Body of pancreas (tissue), 4 donors: Measurements from ENCODE around the gene MYO1A. TPM values are rescaled to one million over a fixed set of nuclear protein-coding genes. Genes with fewer than 3 reads are reported as not detected.

ENCODE experiments used
- ATAC-seq: fragments of 150-250 bp; one replicate; pipeline ENCODE4 v1.9.1; 2016
- DNase-seq, 4 donors: peaks; one replicate each; pipeline ENCODE4 v3.0.0-alpha.2; 2019
- H3K27ac ChIP-seq, 4 donors: fragments of 200-600 bp; sonication (generic); 1 replicate in 3 of 4; 2 replicates in 1 of 4; pipeline versions ENCODE4 v1.5.1 to v1.6.1; 2016 to 2019; ENCODE audit warnings: mild to moderate bottlenecking in 1 of 4, mixed read lengths in 1 of 4, moderate library complexity in 1 of 4
- H3K27me3 ChIP-seq, 2 donors: fragments of 200-600 bp; sonication (generic); one replicate each; pipeline ENCODE4 v1.6.0; 2016; ENCODE audit warnings: mild to moderate bottlenecking in 1 of 2
- H3K36me3 ChIP-seq, 2 donors: fragments of 200-600 bp; sonication (generic); replicated peaks in 1 of 2; 2 replicates each; pipeline ENCODE4 v1.5.1; 2016; ENCODE audit warnings: low read depth in 2 of 2; ENCODE audit not compliant: insufficient read depth in 1 of 2
- H3K4me1 ChIP-seq: fragments of 200-600 bp; sonication (generic); one replicate; pipeline ENCODE4 v1.6.0; 2016
- H3K4me3 ChIP-seq, 2 donors: fragments of 200-600 bp; sonication (generic); 1 replicate in 1 of 2; 2 replicates in 1 of 2; pipeline ENCODE4 v1.5.1; 2016 to 2019
- H3K9me3 ChIP-seq, 3 donors: fragments of 200-600 bp; sonication (generic); 1 replicate in 2 of 3; 2 replicates in 1 of 3; pipeline ENCODE4 v1.5.1; 2016
- POLR2A ChIP-seq, 3 donors: fragments of 450-650 bp; IDR thresholded peaks; one replicate each; pipeline ENCODE4 v1.6.1; 2016; ENCODE audit warnings: antibody characterized with exemption in 3 of 3, mild to moderate bottlenecking in 2 of 3
- WGBS, 2 donors: methylation state at CpG; one replicate each; pipeline ENCODE4 v1.1.5; 2017; 5-methylcytosine and 5-hydroxymethylcytosine counted together
- intact Hi-C: fragments of 100-400 bp; cut with DNase I; formaldehyde crosslinking; loops from one replicate; pipeline ENCODE4 v1.15.1; 2023
- total RNA-seq, 2 donors: library from RNA; depleted of rRNA; stranded (reverse); fragments of >200 nt; gene quantifications; one replicate each; pipeline ENCODE4 v1.1.0, GENCODE V29; 2016
- TF ChIP-seq, protein P1 (sequence below), 7 experiments: fragments of 450-650 bp in 4 of 7; fragments of 200-600 bp in 3 of 7; sonication (generic) in 3 of 7; IDR thresholded peaks; one replicate each; pipeline ENCODE4 v1.5.1; 2016 to 2019; ENCODE audit warnings: antibody characterized with exemption in 7 of 7

Gene MYO1A
- total RNA-seq, 2 donors from 2014 or later, result 1.8 TPM; not detected in 1

DNA sequence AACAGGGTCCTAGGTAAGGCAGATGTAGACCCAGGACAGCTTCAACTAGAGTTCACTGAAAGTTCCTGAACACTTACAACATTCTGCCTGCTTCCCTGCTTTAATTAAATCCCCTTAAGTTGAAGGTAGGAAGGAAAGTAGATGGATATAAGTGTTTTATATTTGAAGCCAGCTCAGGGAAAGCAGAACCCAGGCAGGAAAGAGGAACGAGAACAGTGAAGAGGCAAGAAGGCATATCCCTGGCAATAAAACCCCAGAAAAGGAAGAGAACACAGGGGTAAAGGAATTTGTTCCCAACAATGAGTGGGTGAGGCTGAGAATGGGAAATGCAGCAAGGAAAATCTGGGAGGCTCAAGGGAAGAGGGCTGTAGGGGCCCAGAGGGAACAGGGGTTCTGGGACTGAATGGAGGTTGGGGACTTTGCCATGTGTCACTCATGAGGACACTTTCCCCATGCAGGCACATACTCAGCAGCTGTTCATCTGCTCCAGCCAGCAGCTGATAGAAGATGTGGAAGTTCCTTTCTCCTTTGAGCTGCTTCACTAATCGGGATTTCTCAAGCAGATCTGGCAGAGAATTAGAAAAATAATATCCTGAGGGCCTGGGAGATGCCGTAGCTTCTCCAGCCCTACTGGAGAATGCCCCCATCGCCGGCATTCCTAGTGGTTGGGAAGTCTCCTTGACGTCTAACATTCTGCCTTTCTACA lies 3.7 kb downstream of the MYO1A start:
- 58 to 60% methylated on average over 6 of the region's 6 CpGs for WGBS, 2 donors
- H3K27ac ChIP-seq, result no peak overlapping the region
- no peaks in the 10 kb centered on the region for H3K4me1 ChIP-seq
- H3K9me3 ChIP-seq, result no peaks in the 10 kb centered on the region
- H3K27me3 ChIP-seq, result no peaks in the 10 kb centered on the region
- no peaks in the 10 kb centered on the region for H3K36me3 ChIP-seq
- ATAC-seq (no peak), DNase-seq (no peak)
- intact Hi-C loops, result no loop called here
- no peak for TF ChIP-seq POLR2A (IDR thresholded peaks at IDR 0.05)
- TF ChIP-seq, protein P1, sequence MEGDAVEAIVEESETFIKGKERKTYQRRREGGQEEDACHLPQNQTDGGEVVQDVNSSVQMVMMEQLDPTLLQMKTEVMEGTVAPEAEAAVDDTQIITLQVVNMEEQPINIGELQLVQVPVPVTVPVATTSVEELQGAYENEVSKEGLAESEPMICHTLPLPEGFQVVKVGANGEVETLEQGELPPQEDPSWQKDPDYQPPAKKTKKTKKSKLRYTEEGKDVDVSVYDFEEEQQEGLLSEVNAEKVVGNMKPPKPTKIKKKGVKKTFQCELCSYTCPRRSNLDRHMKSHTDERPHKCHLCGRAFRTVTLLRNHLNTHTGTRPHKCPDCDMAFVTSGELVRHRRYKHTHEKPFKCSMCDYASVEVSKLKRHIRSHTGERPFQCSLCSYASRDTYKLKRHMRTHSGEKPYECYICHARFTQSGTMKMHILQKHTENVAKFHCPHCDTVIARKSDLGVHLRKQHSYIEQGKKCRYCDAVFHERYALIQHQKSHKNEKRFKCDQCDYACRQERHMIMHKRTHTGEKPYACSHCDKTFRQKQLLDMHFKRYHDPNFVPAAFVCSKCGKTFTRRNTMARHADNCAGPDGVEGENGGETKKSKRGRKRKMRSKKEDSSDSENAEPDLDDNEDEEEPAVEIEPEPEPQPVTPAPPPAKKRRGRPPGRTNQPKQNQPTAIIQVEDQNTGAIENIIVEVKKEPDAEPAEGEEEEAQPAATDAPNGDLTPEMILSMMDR (IDR thresholded peaks at IDR 0.05), result no peak
- H3K4me3 ChIP-seq, result no peak overlapping the region

DNA sequence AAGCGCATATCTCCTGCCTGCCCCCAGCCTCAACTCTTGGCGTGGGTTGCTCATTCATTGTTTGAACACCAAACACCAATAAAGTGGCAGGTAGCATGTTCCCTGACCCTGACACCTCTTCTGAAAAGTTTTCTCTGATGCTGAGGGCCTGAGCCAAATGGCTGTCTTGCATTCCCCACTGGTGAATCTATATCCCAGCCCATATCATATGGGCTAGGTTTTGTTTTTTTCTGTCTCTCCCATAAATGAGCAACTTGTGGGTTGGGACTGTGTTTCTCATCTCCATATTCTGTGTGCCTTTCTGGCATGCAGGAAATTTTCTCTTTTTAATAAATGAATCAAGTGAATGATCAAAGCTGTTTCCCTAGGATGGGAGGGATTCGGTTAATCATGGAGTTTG lies 5.0 kb downstream of the MYO1A start:
- H3K4me3 ChIP-seq, result no peak overlapping the region
- ATAC-seq, result no peak
- H3K36me3 ChIP-seq, result no peaks in the 10 kb centered on the region
- TF ChIP-seq POLR2A (IDR thresholded peaks at IDR 0.05), result no peak
- TF ChIP-seq, protein P1 (IDR thresholded peaks at IDR 0.05), result no peak
- H3K27me3 ChIP-seq, result no peaks in the 10 kb centered on the region
- no peak for DNase-seq
- H3K27ac ChIP-seq, result no peak overlapping the region
- intact Hi-C loops, result no loop called here
- WGBS, 2 donors, result 76 to 91% methylated on average over 3 of the region's 3 CpGs
- H3K9me3 ChIP-seq, result no peaks in the 10 kb centered on the region
- H3K4me1 ChIP-seq, result no peaks in the 10 kb centered on the region

GRCh38 chr12:57044468-57044867 lies 5.5 kb downstream of the MYO1A start:
- DNase-seq (no peak), ATAC-seq (no peak)
- intact Hi-C loops, result no loop called here

GRCh38 chr12:57042695-57043094 lies 7.2 kb downstream of the MYO1A start:
- DNase-seq (no peak), ATAC-seq (no peak)
- intact Hi-C loops, result no loop called here
- Histone ChIP-seq H3K9me3 (no peaks in the 10 kb centered on the region), H3K36me3 (no peaks in the 10 kb centered on the region), H3K4me3 (no peak overlapping the region), H3K27me3 (no peaks in the 10 kb centered on the region), H3K27ac (no peak overlapping the region), H3K4me1 (no peaks in the 10 kb centered on the region)
- WGBS, 2 donors, result 80 to 83% methylated on average over 2 of the region's 2 CpGs
- TF ChIP-seq, protein P1 (IDR thresholded peaks at IDR 0.05), result no peak
- no peak for TF ChIP-seq POLR2A (IDR thresholded peaks at IDR 0.05)

More at GRCh38 chr12:57044468-57044867, 5.5 kb downstream of the MYO1A start:
- TF ChIP-seq POLR2A (IDR thresholded peaks at IDR 0.05), result no peak
- TF ChIP-seq, protein P1 (IDR thresholded peaks at IDR 0.05), result no peak
- no peaks in the 10 kb centered on the region for H3K9me3 ChIP-seq
- H3K36me3 ChIP-seq, result no peaks in the 10 kb centered on the region
- 75 to 80% methylated on average over 6 of the region's 6 CpGs for WGBS, 2 donors
- no peak overlapping the region for H3K4me3 ChIP-seq
- H3K27me3 ChIP-seq, result no peaks in the 10 kb centered on the region
- no peaks in the 10 kb centered on the region for H3K4me1 ChIP-seq
- no peak overlapping the region for H3K27ac ChIP-seq

DNA sequence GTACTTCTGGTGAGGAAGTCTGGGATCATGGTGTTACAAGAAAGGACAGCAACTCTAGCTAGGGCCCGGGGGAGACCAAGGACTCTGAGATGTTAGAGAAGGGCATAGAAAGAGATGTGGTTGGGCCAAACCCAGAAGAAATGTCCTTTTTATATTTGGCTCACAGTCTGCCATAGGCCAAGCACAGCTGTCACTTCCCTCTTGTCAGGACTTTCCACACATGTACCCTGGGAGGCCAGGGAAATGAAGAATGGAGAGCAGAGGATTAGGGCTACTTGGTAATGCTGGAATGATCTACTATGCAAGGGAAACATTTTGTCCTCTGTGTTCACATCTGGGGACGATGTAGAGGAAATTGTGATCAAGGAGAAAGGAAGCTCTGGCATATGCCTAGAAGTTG lies 9.2 kb downstream of the MYO1A start:
- no peaks in the 10 kb centered on the region for H3K27me3 ChIP-seq
- no peak for DNase-seq
- no peak overlapping the region for H3K4me3 ChIP-seq
- no peak overlapping the region for H3K27ac ChIP-seq
- H3K9me3 ChIP-seq, result no peaks in the 10 kb centered on the region
- no peaks in the 10 kb centered on the region for H3K4me1 ChIP-seq
- intact Hi-C loops, result no loop called here
- H3K36me3 ChIP-seq, result no peaks in the 10 kb centered on the region
- no peak for ATAC-seq
- 58 to 66% methylated on average over 2 of the region's 2 CpGs for whole genome bisulfite sequencing, 2 donors
- no peak for TF ChIP-seq POLR2A (IDR thresholded peaks at IDR 0.05)
- TF ChIP-seq, protein P1 (IDR thresholded peaks at IDR 0.05), result no peak
